ENCODE data around the gene CXCL17.

GRCh38 chr19:42412227-42412626, 30.5 kb downstream of the CXCL17 start:
- no peak for TF ChIP-seq EZH2 (IDR thresholded peaks at IDR 0.05; ENCODE audit: borderline replicate concordance, insufficient read depth, low read depth, low read length, poor library complexity, severe bottlenecking)
- TF ChIP-seq CTCF (IDR thresholded peaks at IDR 0.05) = no peak
